Ovary (tissue), 3 donors: ENCODE data around the gene CENATAC.

ENCODE experiments used
- EP300 ChIP-seq: sonication (generic); formaldehyde crosslinking; IDR thresholded peaks from one replicate; pipeline ENCODE4 v1.6.1; 2017; ENCODE audit warnings: antibody characterized with exemption
- POLR2A ChIP-seq: fragments of 450-650 bp; IDR thresholded peaks from one replicate; pipeline ENCODE4 v1.6.1; 2017; ENCODE audit warnings: antibody characterized with exemption, mild to moderate bottlenecking, moderate library complexity
- TF ChIP-seq, protein P1 (sequence below), 3 donors: fragments of 450-650 bp in 2 of 3; fragments of 200-600 bp in 1 of 3; IDR thresholded peaks; one replicate each; pipeline versions ENCODE4 v1.5.1 to v1.8.0; 2016 to 2022; ENCODE audit warnings: antibody characterized with exemption in 3 of 3, mild to moderate bottlenecking in 1 of 3
- donor health status: DM: no; HTN: no; CAD: no.

DNA sequence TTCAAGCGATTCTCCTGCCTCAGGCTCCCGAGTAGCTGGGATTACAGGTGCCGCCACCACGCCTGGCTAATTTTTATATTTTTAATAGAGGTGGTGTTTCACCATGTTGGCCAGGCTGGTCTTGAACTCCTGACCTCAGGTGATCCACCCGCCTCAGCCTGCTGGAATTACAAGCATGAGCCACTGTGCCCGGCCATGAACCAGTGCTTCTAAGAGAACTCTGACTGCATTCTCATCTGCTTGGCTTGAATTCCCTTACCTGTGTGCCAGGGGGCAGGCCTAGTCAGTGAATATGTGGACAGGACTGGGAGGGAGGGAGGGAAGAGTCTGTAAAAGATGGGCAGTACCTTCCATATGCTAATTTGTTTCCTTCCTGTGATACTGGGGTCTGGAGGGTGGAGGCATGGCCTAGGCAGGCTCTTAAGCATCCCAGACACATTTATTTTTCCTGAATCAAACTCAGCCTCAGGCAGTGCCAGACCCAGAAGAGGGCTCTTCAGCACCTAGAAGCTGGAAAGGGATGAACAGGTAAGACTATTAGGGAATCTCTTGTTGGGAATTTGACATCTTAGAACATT, 13.6 kb downstream of the CENATAC start:
- TF ChIP-seq, protein P1, sequence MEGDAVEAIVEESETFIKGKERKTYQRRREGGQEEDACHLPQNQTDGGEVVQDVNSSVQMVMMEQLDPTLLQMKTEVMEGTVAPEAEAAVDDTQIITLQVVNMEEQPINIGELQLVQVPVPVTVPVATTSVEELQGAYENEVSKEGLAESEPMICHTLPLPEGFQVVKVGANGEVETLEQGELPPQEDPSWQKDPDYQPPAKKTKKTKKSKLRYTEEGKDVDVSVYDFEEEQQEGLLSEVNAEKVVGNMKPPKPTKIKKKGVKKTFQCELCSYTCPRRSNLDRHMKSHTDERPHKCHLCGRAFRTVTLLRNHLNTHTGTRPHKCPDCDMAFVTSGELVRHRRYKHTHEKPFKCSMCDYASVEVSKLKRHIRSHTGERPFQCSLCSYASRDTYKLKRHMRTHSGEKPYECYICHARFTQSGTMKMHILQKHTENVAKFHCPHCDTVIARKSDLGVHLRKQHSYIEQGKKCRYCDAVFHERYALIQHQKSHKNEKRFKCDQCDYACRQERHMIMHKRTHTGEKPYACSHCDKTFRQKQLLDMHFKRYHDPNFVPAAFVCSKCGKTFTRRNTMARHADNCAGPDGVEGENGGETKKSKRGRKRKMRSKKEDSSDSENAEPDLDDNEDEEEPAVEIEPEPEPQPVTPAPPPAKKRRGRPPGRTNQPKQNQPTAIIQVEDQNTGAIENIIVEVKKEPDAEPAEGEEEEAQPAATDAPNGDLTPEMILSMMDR (IDR thresholded peaks at IDR 0.05) = no peak
- no peak for TF ChIP-seq EP300
- no peak for TF ChIP-seq POLR2A
